HEK293 (cell line): ENCODE results near the gene SLC6A17.

Experiments
- CTCF ChIA-PET: fragments of 350-600 bp; formaldehyde crosslinking; extraction: SDS; loops from one replicate; lab custom pipeline; 2021; ENCODE audit warnings: antibody characterized with exemption; lab: Yijun Ruan, JAX
- POLR2A ChIA-PET: fragments of 300-600 bp; formaldehyde crosslinking; extraction: SDS; loops from one replicate; lab custom pipeline; 2020; ENCODE audit warnings: antibody characterized with exemption, inconsistent platforms; lab: Yijun Ruan, JAX
- H3K27ac ChIP-seq: fragments of 200-500 bp; sonication (Bioruptor generic); 2 replicates; pipeline ENCODE4 v1.5.1; 2014; ENCODE audit warnings: low read depth, low read length, control low read depth, inconsistent platforms; ENCODE audit errors: extremely low read depth
- H3K36me3 ChIP-seq, 2 experiments: fragments of 200-500 bp in 1 of 2; sonication (Bioruptor generic) in 1 of 2; 1 replicate in 1 of 2; 2 replicates in 1 of 2; pipeline ENCODE4 v1.5.1; 2014 to 2017; ENCODE audit warnings: inconsistent platforms in 2 of 2, low read length in 2 of 2; ENCODE audit not compliant: control insufficient read depth in 2 of 2, insufficient read depth in 1 of 2
- H3K4me1 ChIP-seq: fragments of 200-500 bp; sonication (Bioruptor generic); 2 replicates; pipeline ENCODE4 v1.5.1; 2014; ENCODE audit warnings: mild to moderate bottlenecking, low read length, inconsistent platforms; ENCODE audit not compliant: control insufficient read depth, insufficient read depth
- H3K4me3 ChIP-seq: 2 replicates; pipeline ENCODE4 v1.5.1; 2011; ENCODE audit warnings: low read depth, mild to moderate bottlenecking, control low read depth, low read length, moderate library complexity
- H3K9me3 ChIP-seq: fragments of 200-500 bp; sonication (Bioruptor generic); 2 replicates; pipeline ENCODE4 v1.5.1; 2014; ENCODE audit warnings: low read depth, low read length, inconsistent platforms; ENCODE audit not compliant: control insufficient read depth, insufficient read depth
- ELK4 ChIP-seq: IDR thresholded peaks from 2 replicates; pipeline ENCODE4 v1.6.1; 2011; ENCODE audit warnings: mild to moderate bottlenecking, low read depth, low read length, borderline replicate concordance
- KLF9 ChIP-seq: fragments of 450-650 bp; formaldehyde crosslinking; IDR thresholded peaks from 2 replicates; pipeline ENCODE4 v1.5.1; 2016; ENCODE audit warnings: missing biosample characterization, missing genetic modification characterization, low read depth
- SP3 ChIP-seq: fragments of 450-650 bp; formaldehyde crosslinking; IDR thresholded peaks from 2 replicates; pipeline ENCODE4 v1.5.1; 2016; ENCODE audit warnings: missing biosample characterization, missing genetic modification characterization
- WT1 ChIP-seq: fragments of 450-650 bp; formaldehyde crosslinking; IDR thresholded peaks from 2 replicates; pipeline ENCODE4 v1.5.1; 2016; ENCODE audit warnings: missing biosample characterization, missing genetic modification characterization
- ZFHX2 ChIP-seq: fragments of 450-650 bp; formaldehyde crosslinking; conservative IDR thresholded peaks from 2 replicates; pipeline ENCODE4 v1.5.1; 2016; ENCODE audit warnings: missing biosample characterization, missing genetic modification characterization
- ZIC2 ChIP-seq: fragments of 450-650 bp; formaldehyde crosslinking; IDR thresholded peaks from 2 replicates; pipeline ENCODE4 v1.5.1; 2016; ENCODE audit warnings: missing biosample characterization, missing genetic modification characterization
- ZNF155 ChIP-seq: fragments of 450-650 bp; formaldehyde crosslinking; IDR thresholded peaks from 2 replicates; pipeline ENCODE4 v1.5.1; 2016; ENCODE audit warnings: missing biosample characterization, missing genetic modification characterization
- ZNF175 ChIP-seq: fragments of 450-650 bp; formaldehyde crosslinking; IDR thresholded peaks from 2 replicates; pipeline ENCODE4 v1.5.1; 2016; ENCODE audit warnings: missing biosample characterization, missing genetic modification characterization
- ZNF211 ChIP-seq: fragments of 450-650 bp; formaldehyde crosslinking; IDR thresholded peaks from 2 replicates; pipeline ENCODE4 v1.5.1; 2016; ENCODE audit warnings: low read depth, missing biosample characterization, missing genetic modification characterization
- ZNF292 ChIP-seq: fragments of 450-650 bp; formaldehyde crosslinking; IDR thresholded peaks from 2 replicates; pipeline ENCODE4 v1.5.1; 2016; ENCODE audit warnings: low read depth, missing biosample characterization, missing genetic modification characterization, borderline replicate concordance
- ZNF341 ChIP-seq: fragments of 450-650 bp; formaldehyde crosslinking; IDR thresholded peaks from 2 replicates; pipeline ENCODE4; 2016; ENCODE audit warnings: low read depth, missing biosample characterization, missing genetic modification characterization
- ZNF433 ChIP-seq: fragments of 450-650 bp; formaldehyde crosslinking; IDR thresholded peaks from 2 replicates; pipeline ENCODE4 v1.5.1; 2016; ENCODE audit warnings: missing biosample characterization, missing genetic modification characterization, low read depth
- ZNF571 ChIP-seq: fragments of 450-650 bp; formaldehyde crosslinking; IDR thresholded peaks from 2 replicates; pipeline ENCODE4 v1.5.0; 2017; ENCODE audit warnings: missing biosample characterization, missing genetic modification characterization
- ZNF600 ChIP-seq: fragments of 450-650 bp; formaldehyde crosslinking; IDR thresholded peaks from 2 replicates; pipeline ENCODE4 v1.5.1; 2016; ENCODE audit warnings: missing biosample characterization, missing genetic modification characterization
- ZNF623 ChIP-seq: fragments of 450-650 bp; formaldehyde crosslinking; IDR thresholded peaks from 2 replicates; pipeline ENCODE4 v1.5.1; 2016; ENCODE audit warnings: missing biosample characterization, missing genetic modification characterization
- ZNF677 ChIP-seq: fragments of 450-650 bp; IDR thresholded peaks from 2 replicates; pipeline ENCODE4 v1.5.0; 2018; ENCODE audit warnings: missing biosample characterization, mild to moderate bottlenecking, missing genetic modification characterization, moderate library complexity
- ZNF843 ChIP-seq: fragments of 450-650 bp; formaldehyde crosslinking; IDR thresholded peaks from 2 replicates; pipeline ENCODE4 v1.5.1; 2016; ENCODE audit warnings: missing biosample characterization, missing genetic modification characterization
- TF ChIP-seq, protein P1 (sequence below): fragments of 450-650 bp; formaldehyde crosslinking; IDR thresholded peaks from 2 replicates; pipeline ENCODE4 v1.5.0; 2017; ENCODE audit warnings: missing biosample characterization, missing genetic modification characterization, borderline replicate concordance
- TF ChIP-seq, protein P2 (sequence below): fragments of 450-650 bp; formaldehyde crosslinking; IDR thresholded peaks from 2 replicates; pipeline ENCODE4 v1.5.1; 2016; ENCODE audit warnings: missing biosample characterization, missing genetic modification characterization, low read depth
- TF ChIP-seq, protein P3 (sequence below): fragments of 450-650 bp; formaldehyde crosslinking; IDR thresholded peaks from 2 replicates; pipeline ENCODE4 v1.5.1; 2016; ENCODE audit warnings: missing biosample characterization, missing genetic modification characterization
- TF ChIP-seq, protein P4 (sequence below): fragments of 450-650 bp; formaldehyde crosslinking; IDR thresholded peaks from 2 replicates; pipeline ENCODE4 v1.5.1; 2017; ENCODE audit warnings: missing biosample characterization, missing genetic modification characterization

Gene SLC6A17

GRCh38 chr1:110189181-110189580 lies 38.9 kb downstream of the SLC6A17 start (continued):
- TF ChIP-seq, protein P1, sequence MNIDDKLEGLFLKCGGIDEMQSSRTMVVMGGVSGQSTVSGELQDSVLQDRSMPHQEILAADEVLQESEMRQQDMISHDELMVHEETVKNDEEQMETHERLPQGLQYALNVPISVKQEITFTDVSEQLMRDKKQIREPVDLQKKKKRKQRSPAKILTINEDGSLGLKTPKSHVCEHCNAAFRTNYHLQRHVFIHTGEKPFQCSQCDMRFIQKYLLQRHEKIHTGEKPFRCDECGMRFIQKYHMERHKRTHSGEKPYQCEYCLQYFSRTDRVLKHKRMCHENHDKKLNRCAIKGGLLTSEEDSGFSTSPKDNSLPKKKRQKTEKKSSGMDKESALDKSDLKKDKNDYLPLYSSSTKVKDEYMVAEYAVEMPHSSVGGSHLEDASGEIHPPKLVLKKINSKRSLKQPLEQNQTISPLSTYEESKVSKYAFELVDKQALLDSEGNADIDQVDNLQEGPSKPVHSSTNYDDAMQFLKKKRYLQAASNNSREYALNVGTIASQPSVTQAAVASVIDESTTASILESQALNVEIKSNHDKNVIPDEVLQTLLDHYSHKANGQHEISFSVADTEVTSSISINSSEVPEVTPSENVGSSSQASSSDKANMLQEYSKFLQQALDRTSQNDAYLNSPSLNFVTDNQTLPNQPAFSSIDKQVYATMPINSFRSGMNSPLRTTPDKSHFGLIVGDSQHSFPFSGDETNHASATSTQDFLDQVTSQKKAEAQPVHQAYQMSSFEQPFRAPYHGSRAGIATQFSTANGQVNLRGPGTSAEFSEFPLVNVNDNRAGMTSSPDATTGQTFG (tag by site-specific recombination): no peak
- TF ChIP-seq ZNF433 (no peak), ZNF677 (no peak), ZNF341 (no peak)
- TF ChIP-seq, all 188 proteins: peak for 0

GRCh38 chr1:110190282-110190929 lies 40.1 kb downstream of the SLC6A17 start:
- ChIA-PET CTCF (interaction anchor here (0.7 to 2.3 kb wide), 5 partner anchors 12 to 305 kb away, joined by 3 to 10 read pairs (median 3); no protein-coding TSS in a partner anchor), POLR2A (no interaction called here)
- H3K4me3 ChIP-seq: no peak overlapping the region
- no peak overlapping the region for H3K27ac ChIP-seq
- no peaks in the 10 kb centered on the region for H3K36me3 ChIP-seq
- TF ChIP-seq, protein P1 (tag by site-specific recombination): no peak
- TF ChIP-seq, protein P2, sequence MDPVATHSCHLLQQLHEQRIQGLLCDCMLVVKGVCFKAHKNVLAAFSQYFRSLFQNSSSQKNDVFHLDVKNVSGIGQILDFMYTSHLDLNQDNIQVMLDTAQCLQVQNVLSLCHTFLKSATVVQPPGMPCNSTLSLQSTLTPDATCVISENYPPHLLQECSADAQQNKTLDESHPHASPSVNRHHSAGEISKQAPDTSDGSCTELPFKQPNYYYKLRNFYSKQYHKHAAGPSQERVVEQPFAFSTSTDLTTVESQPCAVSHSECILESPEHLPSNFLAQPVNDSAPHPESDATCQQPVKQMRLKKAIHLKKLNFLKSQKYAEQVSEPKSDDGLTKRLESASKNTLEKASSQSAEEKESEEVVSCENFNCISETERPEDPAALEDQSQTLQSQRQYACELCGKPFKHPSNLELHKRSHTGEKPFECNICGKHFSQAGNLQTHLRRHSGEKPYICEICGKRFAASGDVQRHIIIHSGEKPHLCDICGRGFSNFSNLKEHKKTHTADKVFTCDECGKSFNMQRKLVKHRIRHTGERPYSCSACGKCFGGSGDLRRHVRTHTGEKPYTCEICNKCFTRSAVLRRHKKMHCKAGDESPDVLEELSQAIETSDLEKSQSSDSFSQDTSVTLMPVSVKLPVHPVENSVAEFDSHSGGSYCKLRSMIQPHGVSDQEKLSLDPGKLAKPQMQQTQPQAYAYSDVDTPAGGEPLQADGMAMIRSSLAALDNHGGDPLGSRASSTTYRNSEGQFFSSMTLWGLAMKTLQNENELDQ: no peak
- TF ChIP-seq ELK4 (no peak), ZFHX2 (tag by site-specific recombination) (peak; percentile 33; the same call in 1 of the 2 replicates), ZIC2 (tag by site-specific recombination) (peak; percentile 92), ZNF623 (no peak), WT1 (no peak), ZNF600 (tag by site-specific recombination) (0 out of 2 replicates have a peak, but pooled peaks have one; percentile 34)
- TF ChIP-seq, protein P3, sequence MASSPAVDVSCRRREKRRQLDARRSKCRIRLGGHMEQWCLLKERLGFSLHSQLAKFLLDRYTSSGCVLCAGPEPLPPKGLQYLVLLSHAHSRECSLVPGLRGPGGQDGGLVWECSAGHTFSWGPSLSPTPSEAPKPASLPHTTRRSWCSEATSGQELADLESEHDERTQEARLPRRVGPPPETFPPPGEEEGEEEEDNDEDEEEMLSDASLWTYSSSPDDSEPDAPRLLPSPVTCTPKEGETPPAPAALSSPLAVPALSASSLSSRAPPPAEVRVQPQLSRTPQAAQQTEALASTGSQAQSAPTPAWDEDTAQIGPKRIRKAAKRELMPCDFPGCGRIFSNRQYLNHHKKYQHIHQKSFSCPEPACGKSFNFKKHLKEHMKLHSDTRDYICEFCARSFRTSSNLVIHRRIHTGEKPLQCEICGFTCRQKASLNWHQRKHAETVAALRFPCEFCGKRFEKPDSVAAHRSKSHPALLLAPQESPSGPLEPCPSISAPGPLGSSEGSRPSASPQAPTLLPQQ (tag by site-specific recombination): peak; percentile 89
- H3K9me3 ChIP-seq: no peaks in the 10 kb centered on the region
- H3K4me1 ChIP-seq: peaks cover 13% of the 10 kb centered on the region

DNA sequence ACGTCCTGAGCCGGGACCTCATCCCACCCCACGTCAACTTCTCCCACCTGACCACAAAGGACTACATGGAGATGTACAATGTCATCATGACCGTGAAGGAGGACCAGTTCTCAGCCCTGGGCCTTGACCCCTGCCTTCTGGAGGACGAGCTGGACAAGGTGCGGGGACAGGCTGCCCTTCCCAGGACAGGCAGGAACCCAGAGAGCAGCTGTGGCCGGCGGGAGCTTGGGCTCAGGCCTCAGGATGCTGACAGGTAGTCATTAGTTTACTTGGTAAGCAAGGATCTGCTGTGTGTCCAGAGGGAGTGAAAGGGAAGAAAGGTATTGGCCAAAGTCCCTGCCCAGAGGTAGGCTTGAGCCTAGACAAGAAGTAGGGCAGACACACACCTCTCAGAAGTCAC lies 42.2 kb downstream of the SLC6A17 start:
- peaks cover 12% of the 10 kb centered on the region for H3K4me1 ChIP-seq
- no peak overlapping the region for H3K4me3 ChIP-seq
- H3K9me3 ChIP-seq: no peaks in the 10 kb centered on the region
- H3K36me3 ChIP-seq: no peaks in the 10 kb centered on the region
- ChIA-PET POLR2A (no interaction called here), CTCF (interaction anchor here (1.4 to 2.0 kb wide), 2 partner anchors 10 to 120 kb away, joined by 6 to 7 read pairs; no protein-coding TSS in a partner anchor)
- H3K27ac ChIP-seq: no peak overlapping the region
- TF ChIP-seq ZNF571 (tag by site-specific recombination) (no peak), ZNF292 (no peak), ZNF175 (tag by site-specific recombination) (no peak), ZNF155 (tag by site-specific recombination) (no peak), SP3 (tag by site-specific recombination) (no peak), KLF9 (tag by site-specific recombination) (no peak), ZNF843 (tag by site-specific recombination) (no peak), ZNF211 (tag by site-specific recombination) (no peak), ZFHX2 (tag by site-specific recombination) (no peak)
- TF ChIP-seq, protein P4, sequence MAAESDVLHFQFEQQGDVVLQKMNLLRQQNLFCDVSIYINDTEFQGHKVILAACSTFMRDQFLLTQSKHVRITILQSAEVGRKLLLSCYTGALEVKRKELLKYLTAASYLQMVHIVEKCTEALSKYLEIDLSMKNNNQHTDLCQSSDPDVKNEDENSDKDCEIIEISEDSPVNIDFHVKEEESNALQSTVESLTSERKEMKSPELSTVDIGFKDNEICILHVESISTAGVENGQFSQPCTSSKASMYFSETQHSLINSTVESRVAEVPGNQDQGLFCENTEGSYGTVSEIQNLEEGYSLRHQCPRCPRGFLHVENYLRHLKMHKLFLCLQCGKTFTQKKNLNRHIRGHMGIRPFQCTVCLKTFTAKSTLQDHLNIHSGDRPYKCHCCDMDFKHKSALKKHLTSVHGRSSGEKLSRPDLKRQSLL (tag by site-specific recombination): no peak
